ENCODE results near the gene MICU2.

GRCh38 chr13:21632196-21632595 lies 28.2 kb upstream of the MICU2 start:
- TF ChIP-seq EZH2 (IDR thresholded peaks at IDR 0.05), result no peak
- TF ChIP-seq POLR2AphosphoS5 (IDR thresholded peaks at IDR 0.05; ENCODE audit: borderline replicate concordance, low read depth, low read length), result no peak

Data from SK-N-MC (cell line).